Ovary (tissue), 9 donors: ENCODE data around the gene PPM1E. TPM values are rescaled to one million over a fixed set of nuclear protein-coding genes. Genes with fewer than 3 reads are reported as not detected.

Experiments used
- DNase-seq, 5 donors: peaks; one replicate each; pipeline ENCODE4 v3.0.0-alpha.2; 2019 to 2020
- H3K27ac ChIP-seq, 2 donors: fragments of 200-600 bp; one replicate each; pipeline versions ENCODE4 v1.5.1 to v1.8.0; 2019 to 2022
- H3K27me3 ChIP-seq: fragments of 200-600 bp; one replicate; pipeline ENCODE4 v1.8.0; 2022
- H3K36me3 ChIP-seq: fragments of 200-600 bp; sonication (generic); one replicate; pipeline ENCODE4 v1.5.1; 2019
- H3K4me1 ChIP-seq: one replicate; pipeline ENCODE4 v1.8.1; 2013; ENCODE audit warnings: mild to moderate bottlenecking, moderate library complexity; ENCODE audit not compliant: insufficient read depth
- H3K4me3 ChIP-seq: fragments of 200-600 bp; sonication (generic); one replicate; pipeline ENCODE4 v1.5.1; 2017
- H3K9me3 ChIP-seq, 2 donors: fragments of 200-600 bp in 1 of 2; sonication (generic) in 1 of 2; one replicate each; pipeline versions ENCODE4 v1.5.1 to v1.8.1; 2013 to 2019; ENCODE audit warnings: mild to moderate bottlenecking in 1 of 2, moderate library complexity in 1 of 2
- CTCF ChIP-seq, 3 donors: fragments of 450-650 bp in 2 of 3; fragments of 200-600 bp in 1 of 3; IDR thresholded peaks; one replicate each; pipeline versions ENCODE4 v1.5.1 to v1.8.0; 2016 to 2022; ENCODE audit warnings: antibody characterized with exemption in 3 of 3, mild to moderate bottlenecking in 1 of 3
- EP300 ChIP-seq: sonication (generic); formaldehyde crosslinking; IDR thresholded peaks from one replicate; pipeline ENCODE4 v1.6.1; 2017; ENCODE audit warnings: antibody characterized with exemption
- POLR2A ChIP-seq: fragments of 450-650 bp; IDR thresholded peaks from one replicate; pipeline ENCODE4 v1.6.1; 2017; ENCODE audit warnings: antibody characterized with exemption, mild to moderate bottlenecking, moderate library complexity
- WGBS, 3 donors: extraction: QIAGEN DNeasy Blood & Tissue Kit in 1 of 3; methylation state at CpG; one replicate each; pipeline versions ENCODE4 v1.1.5 to v1.1.7; 2013 to 2017; 5-methylcytosine and 5-hydroxymethylcytosine counted together
- intact Hi-C, 4 donors: fragments of 100-400 bp; cut with DNase I; formaldehyde crosslinking; loops; one replicate each; pipeline versions ENCODE4 v1.11.0 to v1.15.1; 2022 to 2023
- polyA plus RNA-seq, 2 donors: library from polyadenylated mRNA; stranded (reverse); fragments of 200-250 nt in 1 of 2; fragments of 350-450 nt in 1 of 2; fragmentation: Illumina TruSeq in 1 of 2; extraction: RNeasy Lipid Tissue Mini Kit (QIAGEN cat#74804) in 1 of 2; gene quantifications; one replicate each; pipeline ENCODE4 v1.2.3, GENCODE V29; 2013 to 2014
- total RNA-seq, 7 donors: library from RNA; depleted of rRNA in 2 of 7; stranded (reverse); fragments of >200 nt in 2 of 7; fragmentation: NEBNext Ultra II Directional in 3 of 7; extraction: Animal tissue kit (Norgen Biotek cat#: 25700) in 3 of 7; gene quantifications; one replicate each; pipeline versions ENCODE4 v1.1.0 to v1.2.4, GENCODE V29; 2016 to 2023
- donor health status: DM: no; HTN: no; CAD: no; lungs with moderate emphysema.
- donor health status: DM: no; HTN: no; CAD: no.
- donor health status: Bipolar disorder and iron deficiency.
- donor health status: DM: yes; HTN: yes; CAD: no.
- donor health status: DM: no; HTN: no; CAD: no.
- donor health status: DM: yes; HTN: yes; CAD: no.

Gene PPM1E
- total and polyA plus RNA-seq, 9 donors = 0.17 to 3.2 (median 0.47) TPM

DNA sequence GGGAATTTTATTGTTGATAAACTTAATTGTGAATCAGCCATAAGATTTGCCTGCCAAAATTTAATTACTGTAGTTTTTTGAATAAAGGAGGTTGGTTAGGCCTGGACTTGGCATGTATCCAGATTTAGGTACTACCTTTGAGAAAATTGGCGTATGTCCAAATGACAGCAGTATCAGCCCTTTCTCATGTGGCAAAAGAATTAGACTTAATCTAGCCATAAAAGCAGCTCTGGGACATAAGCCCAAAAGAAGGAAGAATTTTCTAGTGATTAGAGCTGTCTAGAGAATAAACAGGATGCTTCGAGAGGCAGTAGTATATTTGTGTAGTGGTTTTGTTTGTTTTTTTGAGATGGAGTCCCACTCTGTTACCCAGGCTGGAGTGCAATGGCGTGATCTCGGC is 27.7 kb downstream of the PPM1E start:
- Histone ChIP-seq H3K27me3 (no peaks in the 10 kb centered on the region), H3K27ac (no peak overlapping the region), H3K36me3 (no peaks in the 10 kb centered on the region), H3K9me3 (no peaks in the 10 kb centered on the region), H3K4me3 (no peak overlapping the region), H3K4me1 (no peaks in the 10 kb centered on the region)
- no peak for DNase-seq
- 33 to 60% (median 50%) methylated on average over 4 of the region's 4 CpGs for WGBS, 3 donors
- intact Hi-C loops = no loop called here
- TF ChIP-seq EP300 (no peak), POLR2A (no peak), CTCF (IDR thresholded peaks at IDR 0.05) (no peak)

DNA sequence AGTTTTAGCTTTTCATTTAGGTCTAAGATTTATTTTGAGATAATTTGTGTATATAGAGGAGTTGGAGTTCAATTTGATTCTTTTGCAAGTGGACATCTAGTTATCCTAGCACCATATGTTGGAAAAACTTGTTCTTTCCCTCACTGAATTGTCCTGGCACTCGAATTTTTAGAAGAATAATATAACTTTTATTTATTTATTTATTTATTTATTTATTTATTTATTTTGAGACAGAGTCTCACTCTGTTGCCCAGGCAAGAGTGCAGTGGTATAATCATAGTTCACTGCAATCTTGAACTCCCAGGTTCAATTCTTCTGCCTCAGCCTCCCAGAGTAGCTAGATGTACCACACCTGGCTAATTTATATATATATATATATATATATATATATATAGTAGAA is 29.4 kb downstream of the PPM1E start:
- H3K36me3 ChIP-seq = no peaks in the 10 kb centered on the region
- no peaks in the 10 kb centered on the region for H3K9me3 ChIP-seq
- no peaks in the 10 kb centered on the region for H3K27me3 ChIP-seq
- 65 to 74% (median 71%) methylated on average over 1 of the region's 1 CpG for WGBS, 3 donors
- intact Hi-C loops = no loop called here
- H3K4me3 ChIP-seq = no peak overlapping the region
- H3K27ac ChIP-seq = no peak overlapping the region
- no peak for TF ChIP-seq EP300
- no peak for TF ChIP-seq POLR2A
- TF ChIP-seq CTCF (IDR thresholded peaks at IDR 0.05) = no peak
- H3K4me1 ChIP-seq = no peaks in the 10 kb centered on the region
- DNase-seq = no peak

DNA sequence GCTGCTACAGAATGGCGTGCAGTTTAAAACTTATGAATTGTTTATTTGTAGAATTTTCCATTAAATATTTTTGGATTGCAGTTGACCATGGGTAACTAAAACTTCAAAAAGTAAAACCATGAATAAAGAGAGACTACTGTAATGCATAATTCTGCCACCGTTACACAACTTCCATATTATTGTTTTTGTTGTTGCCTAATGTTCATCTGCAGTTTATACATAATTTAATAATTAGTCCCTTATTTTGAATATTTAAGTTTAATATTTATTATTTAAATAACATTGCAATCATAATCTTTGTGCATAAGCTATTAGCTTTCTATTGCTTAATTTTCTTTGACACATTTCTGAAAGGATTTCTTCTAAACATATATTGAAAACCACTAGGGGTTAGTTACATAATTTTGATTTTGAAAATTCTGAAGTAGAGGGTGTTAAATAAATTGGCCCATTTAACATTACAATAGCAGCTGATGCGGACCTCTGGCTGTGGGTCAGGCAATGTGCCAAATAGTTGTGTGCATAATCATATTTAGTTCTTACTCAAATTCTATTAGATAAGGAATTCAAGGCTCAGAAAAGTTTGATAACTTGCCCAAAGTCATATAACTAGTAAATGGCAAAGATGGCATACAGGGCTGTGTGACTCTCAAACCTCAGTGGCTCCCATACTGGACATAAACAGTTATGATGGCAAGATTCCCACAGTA is 31.1 kb downstream of the PPM1E start:
- no peak for DNase-seq
- no peak for TF ChIP-seq EP300
- no peak for TF ChIP-seq CTCF (IDR thresholded peaks at IDR 0.05)
- no peak for TF ChIP-seq POLR2A
- WGBS, 3 donors = 33 to 50% (median 34%) methylated on average over 3 of the region's 3 CpGs
- Histone ChIP-seq H3K27ac (no peak overlapping the region), H3K36me3 (no peaks in the 10 kb centered on the region), H3K4me3 (no peak overlapping the region), H3K9me3 (no peaks in the 10 kb centered on the region), H3K4me1 (no peaks in the 10 kb centered on the region), H3K27me3 (no peaks in the 10 kb centered on the region)
- intact Hi-C loops = no loop called here

DNA sequence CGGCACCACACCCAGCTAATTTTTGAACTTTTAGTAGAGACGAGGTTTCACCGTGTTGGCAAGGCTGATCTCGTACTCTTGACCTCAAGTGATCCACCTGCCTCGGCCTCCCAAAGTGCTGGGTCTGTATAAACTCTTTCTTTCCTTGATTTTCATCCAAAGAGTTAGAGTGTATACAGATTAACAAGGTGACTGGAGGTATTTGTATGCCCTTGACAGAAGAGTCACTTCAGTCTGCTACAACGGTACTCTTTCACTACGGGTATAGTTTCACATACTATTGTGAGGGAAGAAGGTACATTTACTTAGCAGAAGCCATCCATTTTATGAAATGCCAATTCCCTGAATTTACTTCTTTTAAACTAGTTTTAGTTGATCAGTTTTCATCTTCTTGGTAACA is 32.5 kb downstream of the PPM1E start:
- DNase-seq = no peak
- Histone ChIP-seq H3K9me3 (no peaks in the 10 kb centered on the region), H3K4me1 (no peaks in the 10 kb centered on the region), H3K4me3 (no peak overlapping the region), H3K36me3 (no peaks in the 10 kb centered on the region), H3K27ac (no peak overlapping the region), H3K27me3 (no peaks in the 10 kb centered on the region)
- intact Hi-C loops = no loop called here
- WGBS, 3 donors = 89 to 92% (median 90%) methylated on average over 7 of the region's 7 CpGs
- TF ChIP-seq EP300 (no peak), POLR2A (no peak), CTCF (IDR thresholded peaks at IDR 0.05) (no peak)
